Erythroblast (primary cell): ENCODE data around the gene NPRL2.

Experiments
- DNase-seq, 2 experiments: peaks; one replicate each; lab custom pipeline; 2025; lab: John Stamatoyannopoulos, UW
- GATA1 ChIP-seq: IDR thresholded peaks from 2 replicates; pipeline ENCODE4 v1.6.1; 2011; ENCODE audit warnings: low read depth, mild to moderate bottlenecking, control low read depth, low read length, moderate library complexity
- POLR2A ChIP-seq: IDR thresholded peaks from 2 replicates; pipeline ENCODE4 v1.6.1; 2011; ENCODE audit warnings: mild to moderate bottlenecking, low read length

Gene NPRL2

DNA sequence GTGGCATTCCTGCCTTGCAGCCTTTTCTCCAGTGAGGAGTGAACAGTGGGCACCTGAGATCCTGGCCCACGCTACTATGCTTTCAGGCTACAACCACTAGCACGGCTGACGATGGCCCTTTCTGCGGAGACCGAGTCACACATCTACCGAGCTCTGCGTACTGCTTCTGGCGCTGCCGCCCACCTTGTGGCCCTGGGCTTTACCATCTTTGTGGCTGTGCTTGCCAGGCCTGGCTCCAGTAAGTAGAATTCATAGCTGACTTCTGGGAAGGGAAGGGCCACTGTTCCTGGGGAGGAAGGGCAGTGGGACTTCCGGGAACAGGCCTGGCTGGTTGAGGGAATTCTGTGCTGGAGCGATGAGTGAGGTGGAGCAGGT, 735 bp upstream of the NPRL2 start:
- no peak for DNase-seq
- no peak for TF ChIP-seq POLR2A
- no peak for TF ChIP-seq GATA1

DNA sequence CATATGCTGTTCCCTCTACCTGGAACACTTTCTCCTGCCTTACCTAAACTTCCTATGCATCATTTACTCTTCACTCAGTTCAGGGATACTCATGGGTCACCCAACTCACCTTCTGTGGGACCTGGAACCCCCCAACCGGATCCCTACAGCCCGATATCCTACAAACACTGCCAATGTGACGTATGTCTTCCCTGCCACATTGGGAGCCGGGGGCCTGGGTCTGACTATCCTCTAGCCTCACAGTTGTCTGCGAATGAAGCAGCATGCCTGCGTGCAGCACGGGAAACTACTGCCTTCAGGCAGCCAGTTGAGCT, 405 bp downstream of the NPRL2 start:
- no peak for DNase-seq
- no peak for TF ChIP-seq GATA1
- TF ChIP-seq POLR2A, result no peak

DNA sequence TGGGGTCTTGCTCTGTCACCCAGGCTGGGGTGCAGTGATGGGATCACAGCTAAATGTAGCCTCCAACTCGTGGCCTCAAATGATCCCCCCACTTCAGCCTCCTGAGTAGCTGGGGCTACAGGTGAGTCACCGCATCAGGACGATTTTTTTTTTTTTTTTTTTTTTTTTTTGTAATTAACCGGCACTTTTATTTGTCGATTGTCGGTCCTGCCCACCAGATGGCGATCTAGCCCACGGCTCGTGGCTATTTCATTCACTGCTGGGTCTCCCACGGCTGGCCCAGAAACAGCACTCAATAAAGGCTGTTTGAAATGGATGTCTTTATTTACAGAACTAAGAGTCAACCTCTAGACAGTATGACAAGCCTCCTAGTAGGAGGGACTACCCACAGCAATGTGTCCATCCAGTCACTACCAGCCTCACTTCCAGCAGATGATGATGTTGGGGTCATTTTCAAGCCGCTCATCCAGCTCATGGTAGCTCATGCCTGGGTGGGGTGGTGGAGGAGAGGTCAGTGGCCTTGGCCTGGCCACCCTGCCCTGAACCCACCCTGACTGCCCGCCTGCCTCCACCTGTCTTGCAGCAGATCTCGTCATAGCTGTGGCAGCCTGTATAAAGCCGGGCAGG, 3.3 kb downstream of the NPRL2 start:
- TF ChIP-seq POLR2A (no peak), GATA1 (no peak)
- DNase-seq, result peak; percentile 82 to 90

DNA sequence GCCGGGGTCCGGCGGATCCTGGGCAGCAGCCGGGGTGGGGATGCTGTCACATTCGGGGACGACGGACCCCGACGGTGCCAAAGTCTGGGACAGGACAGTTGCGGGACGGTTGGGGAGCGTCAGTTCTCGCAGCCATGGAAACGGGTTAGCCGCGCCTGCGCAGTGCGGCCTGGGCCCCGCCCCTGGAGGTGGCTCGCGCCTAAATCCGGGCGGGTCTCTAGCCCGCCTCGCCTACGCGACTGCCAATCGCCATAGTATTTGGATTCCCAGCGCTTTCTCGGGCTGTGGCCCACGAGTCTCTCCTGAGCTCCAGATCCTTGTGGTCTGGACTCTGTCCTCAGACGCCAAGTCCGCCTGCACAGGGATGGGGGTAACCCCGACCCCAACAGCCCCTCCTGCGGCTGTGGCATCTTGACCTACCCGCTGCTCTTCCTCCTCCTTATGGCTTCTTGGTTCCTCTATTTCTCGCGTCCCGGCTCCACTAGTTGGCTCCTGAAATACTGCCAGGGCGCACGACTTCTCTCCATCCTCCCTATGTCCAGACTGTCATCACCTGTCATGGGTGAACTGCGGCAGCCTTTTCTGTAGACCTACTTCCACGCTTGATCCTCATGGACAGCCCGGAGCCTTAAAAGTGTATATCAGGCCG, 4.9 kb downstream of the NPRL2 start, which contains the start of gene ZMYND10:
TSS of gene ZMYND10 (minus strand) at position 147 of the 649 bp plus-strand sequence. CDS start 153 bp downstream, outside the sequence.
- DNase-seq, result peak; percentile 79 to 87
- no peak for TF ChIP-seq POLR2A

DNA sequence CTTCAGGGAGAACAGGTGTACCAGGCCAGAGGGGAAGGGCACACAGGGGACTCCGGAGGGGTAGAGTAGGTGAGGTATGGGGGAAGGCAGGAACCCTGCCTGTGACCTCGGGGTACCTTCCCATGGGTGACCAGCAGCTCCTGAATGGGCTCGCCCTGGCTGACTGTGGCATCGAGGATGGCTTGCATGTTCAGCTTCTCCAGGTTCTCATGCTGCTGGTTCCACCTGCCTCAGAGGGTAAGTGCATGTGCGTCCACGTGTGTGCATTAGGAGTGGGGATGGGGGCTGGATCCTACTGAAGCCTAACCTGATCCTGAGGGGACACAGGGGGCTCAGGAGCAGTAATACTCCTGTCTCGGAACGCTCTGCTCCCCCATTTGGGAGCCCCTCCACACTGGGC, 5.6 kb downstream of the NPRL2 start:
- TF ChIP-seq GATA1 (no peak), POLR2A (no peak)
- DNase-seq, result no peak

DNA sequence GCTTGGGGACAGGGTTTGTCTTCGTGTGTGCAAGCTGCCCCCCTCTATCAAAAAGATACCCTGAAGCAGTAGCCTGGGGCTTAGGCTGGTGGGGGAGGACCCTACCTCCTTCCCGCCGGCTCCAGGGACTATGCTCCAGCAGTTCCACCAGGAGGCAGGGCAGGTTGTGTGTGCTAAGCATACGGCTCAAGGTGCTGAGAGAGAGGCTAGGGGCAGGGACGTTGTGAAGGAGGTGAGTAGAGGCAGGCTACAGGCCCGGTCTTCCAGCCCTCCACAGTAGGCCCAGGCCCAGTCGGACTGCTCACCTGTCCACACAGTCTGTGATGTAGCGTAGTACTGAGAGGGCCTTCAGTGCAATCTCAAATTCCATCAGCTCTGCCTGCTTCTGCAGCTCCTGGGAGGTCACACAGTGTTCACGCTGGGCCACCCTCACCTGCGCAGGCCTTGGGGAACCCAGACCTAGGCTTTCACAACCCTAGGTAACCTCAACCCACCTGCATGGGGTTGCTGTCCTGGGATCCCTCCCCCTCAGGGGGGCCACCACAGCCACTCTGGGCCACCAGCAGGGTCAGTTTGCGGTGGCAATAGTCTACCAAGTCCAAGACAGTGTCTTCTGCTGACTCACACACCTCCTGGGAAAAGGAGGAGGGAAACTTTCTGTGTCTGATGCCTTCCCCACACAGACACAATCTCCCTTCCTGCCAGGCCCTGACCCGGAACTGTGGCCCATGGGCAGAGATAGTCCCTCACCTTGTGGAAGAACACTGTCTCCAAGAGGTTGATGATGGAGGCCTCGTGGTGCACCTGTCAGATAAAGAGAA, 7.6 kb downstream of the NPRL2 start:
- DNase-seq, result no peak
- TF ChIP-seq POLR2A (no peak), GATA1 (no peak)

DNA sequence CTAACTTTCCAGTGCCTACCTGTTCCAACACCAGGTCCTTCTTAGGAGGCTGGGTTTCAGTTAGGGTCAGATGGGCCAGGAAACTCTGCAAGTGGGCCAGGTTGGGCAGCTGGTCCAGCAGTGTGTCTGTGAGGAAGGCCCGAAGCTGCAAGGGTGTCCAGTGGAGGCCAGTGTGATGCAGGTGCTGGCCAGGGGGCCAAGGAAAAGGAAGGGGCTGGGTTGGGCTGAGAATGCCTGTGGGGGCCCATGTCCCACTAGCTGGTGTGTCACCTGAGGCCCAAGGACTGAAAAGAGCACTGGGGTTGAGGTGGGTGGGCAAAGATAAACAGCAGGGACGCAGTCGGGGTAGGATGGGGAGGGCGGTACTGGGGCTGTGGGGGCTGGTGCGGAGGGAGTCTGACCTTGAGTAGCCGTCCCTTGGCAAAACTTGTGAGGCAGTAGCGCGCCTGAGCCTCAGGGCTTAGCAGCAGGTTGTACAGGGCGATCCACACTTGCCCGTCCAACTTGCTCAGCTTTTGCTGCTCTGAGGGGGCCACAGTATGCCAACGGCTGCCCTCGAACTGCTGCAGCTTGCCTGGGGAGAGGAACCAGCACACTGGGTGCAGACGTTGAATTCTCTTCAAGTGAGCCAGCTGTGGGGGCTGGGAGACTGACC, 8.5 kb downstream of the NPRL2 start:
- TF ChIP-seq GATA1, result no peak
- TF ChIP-seq POLR2A, result no peak
- DNase-seq, result no peak

DNA sequence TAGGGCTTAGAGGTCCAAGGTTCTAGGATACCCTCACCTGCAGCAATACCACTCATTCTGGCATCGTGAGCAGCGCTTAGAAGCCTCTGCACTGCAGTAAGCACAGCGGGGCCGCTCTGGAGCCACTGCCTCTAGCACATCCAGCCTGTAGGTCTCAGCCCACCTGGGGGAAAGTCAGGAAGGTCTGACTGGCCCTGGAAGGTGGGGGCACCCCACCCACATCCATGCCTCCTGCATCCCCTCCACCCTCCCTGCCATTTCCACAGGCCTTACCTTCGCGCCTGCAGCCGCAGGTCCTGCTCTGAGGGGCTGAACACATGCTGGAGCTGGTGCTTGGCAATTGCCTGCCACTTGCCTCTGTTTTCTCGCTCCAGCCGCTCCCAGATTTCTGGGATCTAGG, 9.0 kb downstream of the NPRL2 start:
- no peak for DNase-seq
- TF ChIP-seq POLR2A (no peak), GATA1 (no peak)

DNA sequence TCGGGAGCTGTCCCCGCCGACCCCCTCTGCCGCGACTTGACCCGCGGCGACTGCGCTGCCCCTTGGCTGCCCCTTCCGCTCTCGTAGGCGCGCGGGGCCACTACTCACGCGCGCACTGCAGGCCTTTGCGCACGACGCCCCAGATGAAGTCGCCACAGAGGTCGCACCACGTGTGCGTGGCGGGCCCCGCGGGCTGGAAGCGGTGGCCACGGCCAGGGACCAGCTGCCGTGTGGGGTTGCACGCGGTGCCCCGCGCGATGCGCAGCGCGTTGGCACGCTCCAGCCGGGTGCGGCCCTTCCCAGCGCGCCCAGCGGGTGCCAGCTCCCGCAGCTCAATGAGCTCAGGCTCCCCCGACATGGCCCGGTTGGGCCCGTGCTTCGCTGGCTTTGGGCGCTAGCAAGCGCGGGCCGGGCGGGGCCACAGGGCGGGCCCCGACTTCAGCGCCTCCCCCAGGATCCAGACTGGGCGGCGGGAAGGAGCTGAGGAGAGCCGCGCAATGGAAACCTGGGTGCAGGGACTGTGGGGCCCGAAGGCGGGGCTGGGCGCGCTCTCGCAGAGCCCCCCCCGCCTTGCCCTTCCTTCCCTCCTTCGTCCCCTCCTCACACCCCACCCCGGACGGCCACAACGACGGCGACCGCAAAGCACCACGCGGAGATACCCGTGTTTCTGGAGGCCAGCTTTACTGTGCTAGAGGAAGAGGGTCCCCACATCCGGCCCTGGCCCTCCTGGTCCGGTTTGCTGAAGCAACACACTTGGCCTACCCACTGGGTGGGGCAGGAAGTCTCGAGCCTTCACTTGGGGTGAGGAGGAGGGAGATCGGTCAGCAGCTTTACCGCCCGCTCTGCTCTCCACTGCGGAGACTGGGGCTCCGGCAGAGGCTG, 9.9 kb downstream of the NPRL2 start, which contains the start of gene RASSF1:
TSS of gene RASSF1 (minus strand) at position 389 of the 882 bp plus-strand sequence. CDS start at position 358, 31 bp downstream.
- TF ChIP-seq POLR2A (peak; percentile 95), GATA1 (no peak)
- DNase-seq, result peak; percentile 83 to 84

DNA sequence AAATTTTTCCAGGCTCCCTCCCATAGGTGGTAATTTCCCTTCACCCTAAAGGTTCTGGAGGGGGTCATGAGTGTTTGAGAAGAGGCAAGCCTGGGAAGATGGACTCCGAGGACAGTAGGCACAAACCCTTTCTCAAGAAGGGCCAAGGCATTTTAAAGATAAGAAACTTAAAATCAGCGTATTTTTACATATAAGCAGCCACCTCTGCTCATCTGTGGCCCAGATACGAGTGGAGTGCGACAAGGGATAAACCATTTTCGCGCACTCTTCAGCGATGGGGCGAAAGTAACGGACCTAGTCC, 10.5 kb downstream of the NPRL2 start:
- TF ChIP-seq GATA1 (no peak), POLR2A (no peak)
- peak; percentile 71 to 80 for DNase-seq

DNA sequence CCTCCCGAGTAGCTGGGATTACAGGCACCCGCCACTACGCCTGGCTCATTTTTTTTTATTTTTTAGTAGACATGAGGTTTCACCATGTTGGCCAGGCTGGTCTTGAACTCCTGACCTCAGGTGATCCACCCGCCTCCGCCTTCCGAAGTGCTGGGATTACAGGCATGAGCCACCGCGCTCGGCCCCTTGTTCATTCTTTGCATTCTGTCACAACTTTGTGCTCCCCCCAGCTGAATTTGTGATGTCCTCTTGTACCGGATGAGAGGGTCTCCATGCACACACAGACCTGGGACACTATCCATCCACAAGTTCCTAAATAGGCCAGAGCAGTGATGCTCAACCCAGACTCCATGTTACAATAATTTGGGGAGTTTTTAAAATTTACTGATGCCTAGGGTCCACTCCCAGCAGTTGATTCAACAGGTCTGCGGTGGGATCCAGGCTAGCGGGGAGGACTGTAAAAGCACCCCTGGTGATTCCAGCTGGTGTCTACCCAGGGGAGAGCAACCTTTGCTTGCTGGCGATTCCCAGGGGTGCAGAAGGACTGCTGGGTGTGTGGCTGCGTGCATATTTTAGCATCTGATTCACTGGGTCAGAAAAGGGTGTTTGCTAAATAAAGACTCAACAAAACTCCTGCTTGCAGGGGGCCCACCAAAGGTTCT, 11.0 kb downstream of the NPRL2 start:
- TF ChIP-seq GATA1 (no peak), POLR2A (no peak)
- DNase-seq, result no peak

DNA sequence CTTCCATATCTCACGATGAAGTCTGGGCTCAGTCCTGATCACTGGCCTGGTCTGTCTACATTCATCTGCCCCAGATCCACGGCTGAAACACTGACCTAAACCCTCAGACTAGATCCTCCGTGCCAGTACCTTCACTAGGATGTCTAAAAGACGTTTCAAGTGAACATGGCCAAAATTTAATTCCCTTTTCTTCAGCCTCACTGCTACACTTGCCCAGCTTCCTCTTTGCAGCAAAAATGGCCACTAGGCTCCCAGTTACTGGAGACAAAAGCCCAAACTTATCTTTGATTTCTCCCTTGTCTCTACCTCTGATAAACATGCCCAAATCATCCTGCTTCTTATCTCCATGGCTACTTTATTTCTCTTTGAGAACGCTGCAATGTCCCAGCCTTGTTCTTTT, 11.6 kb downstream of the NPRL2 start:
- DNase-seq, result peak; percentile 43 to 61
- TF ChIP-seq POLR2A, result no peak
- no peak for TF ChIP-seq GATA1
